Stimulated activated CD4-positive, alpha-beta T cell treated with anti-CD3 and anti-CD28 coated beads, Interleukin-2, amount 100 ng/mL, for 24 hours (primary cell): ENCODE data around the gene FNBP1.

ENCODE experiments used
- DNase-seq, 2 donors: peaks; one replicate each; pipeline ENCODE4 v3.0.0-alpha.2; 2020

FNBP1 gene

DNA sequence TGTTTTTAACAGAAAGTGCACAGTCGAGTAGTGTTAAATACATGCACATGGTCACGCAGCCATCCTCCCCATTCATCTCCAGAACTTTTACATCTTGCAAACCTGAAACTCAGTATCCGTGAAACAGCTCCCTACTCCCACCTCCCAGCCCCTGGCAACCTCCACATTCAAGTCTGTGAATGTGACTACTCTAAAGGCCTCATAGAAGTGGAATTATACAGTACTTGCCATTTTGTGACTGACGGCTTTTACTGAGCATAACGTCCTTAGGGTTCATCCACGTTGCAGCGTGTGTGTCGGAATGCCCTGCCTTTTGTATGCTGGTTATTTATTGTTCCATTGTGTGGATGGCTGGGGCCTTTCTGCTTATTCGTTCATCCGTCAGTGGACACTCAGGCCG is 171.9 kb downstream of the FNBP1 start:
- no peak for DNase-seq

- DNase-seq: no peak
Observed at GRCh38 chr9:129869585-129870501, 173.1 kb downstream of the FNBP1 start.

GRCh38 chr9:129868872-129869486 is 174.0 kb downstream of the FNBP1 start:
- DNase-seq: peak; percentile 81 to 84

- DNase-seq: no peak
Observed at GRCh38 chr9:129868023-129868871, 174.7 kb downstream of the FNBP1 start.

DNA sequence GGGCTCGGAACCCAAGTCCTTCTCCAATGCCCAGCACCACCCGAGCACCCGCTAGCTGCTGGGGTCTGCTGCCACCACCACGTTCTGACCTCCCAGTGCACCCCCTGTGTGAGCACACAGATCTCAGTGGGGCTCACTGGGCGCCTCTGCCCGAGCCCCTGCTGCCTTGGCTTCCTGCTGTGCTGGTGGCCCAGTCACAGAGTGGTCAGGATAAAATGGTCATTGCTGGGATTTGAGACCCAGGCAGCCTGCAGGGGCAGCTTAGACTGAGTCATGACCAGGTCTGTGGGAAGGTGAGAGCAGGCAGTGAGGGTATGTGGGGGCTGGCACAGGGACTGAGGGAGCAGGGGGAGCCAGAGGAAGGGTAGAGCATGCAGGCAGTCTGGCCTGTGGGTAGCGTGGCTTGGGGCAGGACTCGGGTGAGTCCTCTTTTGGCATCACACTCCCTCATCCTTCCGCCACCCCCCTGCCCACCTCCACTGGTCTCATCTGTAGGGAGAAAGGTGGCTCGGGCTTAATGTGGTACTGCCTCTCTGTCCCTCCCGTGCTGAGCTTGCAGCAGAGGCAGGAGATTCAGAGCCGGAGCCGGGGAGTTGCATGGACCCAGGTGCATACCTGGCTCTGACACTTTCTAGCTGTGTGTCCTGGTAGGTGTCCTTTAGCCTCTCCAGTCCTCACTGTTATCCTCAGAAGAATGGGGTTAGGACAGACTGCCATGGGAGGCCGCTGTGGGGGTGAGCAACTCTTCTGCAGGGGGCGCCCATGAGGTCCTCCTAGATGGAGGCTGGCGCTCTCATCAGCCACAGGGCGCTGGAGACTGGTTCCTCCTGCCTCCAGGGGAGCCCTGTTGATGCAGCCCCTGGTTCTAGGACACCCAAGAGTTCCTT is 175.6 kb downstream of the FNBP1 start:
- peak; percentile 34 to 49 for DNase-seq

DNA sequence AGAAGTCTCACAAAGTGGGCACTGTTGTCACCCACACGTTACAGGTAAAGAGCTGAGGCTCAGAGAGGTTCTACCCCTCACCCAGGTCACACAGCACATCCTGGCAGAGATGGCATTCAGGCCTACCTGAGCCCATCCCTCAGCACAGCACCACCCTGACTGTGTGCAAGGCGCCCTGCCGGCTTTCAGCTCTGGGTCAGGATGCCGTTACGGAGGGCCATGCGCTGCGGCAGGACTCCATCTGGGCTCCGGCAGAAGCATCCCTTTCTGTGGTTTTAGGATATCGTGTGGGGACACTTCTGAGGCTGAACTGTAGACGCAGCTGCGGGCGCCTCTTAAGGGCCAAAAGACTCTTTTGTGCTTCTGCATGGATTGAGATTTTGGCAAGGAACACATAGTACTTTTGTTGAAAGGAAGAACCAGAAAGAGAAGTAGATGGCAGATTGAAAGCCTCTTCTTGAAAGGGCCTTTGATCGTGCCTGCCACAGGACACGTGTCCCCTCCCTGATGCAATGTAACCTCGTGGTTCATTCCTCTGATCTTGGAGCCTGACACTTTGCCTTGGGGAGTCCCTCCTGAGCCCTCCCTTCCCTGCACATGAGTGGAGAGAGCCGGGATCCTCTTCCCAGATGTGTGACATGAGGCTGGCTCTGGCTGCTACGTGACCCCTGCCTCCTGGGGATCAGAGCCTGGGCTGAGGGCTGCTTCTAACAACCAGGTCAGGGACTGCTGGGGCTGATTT is 176.4 kb downstream of the FNBP1 start:
- DNase-seq: peak in 1 of 2 donors; percentile 50

GRCh38 chr9:129865668-129866320 is 177.2 kb downstream of the FNBP1 start:
- DNase-seq: no peak

- DNase-seq: no peak
Observed at GRCh38 chr9:129864991-129865647, 177.9 kb downstream of the FNBP1 start.

- DNase-seq: peak; percentile 65 to 69
Observed at GRCh38 chr9:129863059-129863690, 179.8 kb downstream of the FNBP1 start.

GRCh38 chr9:129861447-129861827 is 181.6 kb downstream of the FNBP1 start:
- DNase-seq: no peak

DNA sequence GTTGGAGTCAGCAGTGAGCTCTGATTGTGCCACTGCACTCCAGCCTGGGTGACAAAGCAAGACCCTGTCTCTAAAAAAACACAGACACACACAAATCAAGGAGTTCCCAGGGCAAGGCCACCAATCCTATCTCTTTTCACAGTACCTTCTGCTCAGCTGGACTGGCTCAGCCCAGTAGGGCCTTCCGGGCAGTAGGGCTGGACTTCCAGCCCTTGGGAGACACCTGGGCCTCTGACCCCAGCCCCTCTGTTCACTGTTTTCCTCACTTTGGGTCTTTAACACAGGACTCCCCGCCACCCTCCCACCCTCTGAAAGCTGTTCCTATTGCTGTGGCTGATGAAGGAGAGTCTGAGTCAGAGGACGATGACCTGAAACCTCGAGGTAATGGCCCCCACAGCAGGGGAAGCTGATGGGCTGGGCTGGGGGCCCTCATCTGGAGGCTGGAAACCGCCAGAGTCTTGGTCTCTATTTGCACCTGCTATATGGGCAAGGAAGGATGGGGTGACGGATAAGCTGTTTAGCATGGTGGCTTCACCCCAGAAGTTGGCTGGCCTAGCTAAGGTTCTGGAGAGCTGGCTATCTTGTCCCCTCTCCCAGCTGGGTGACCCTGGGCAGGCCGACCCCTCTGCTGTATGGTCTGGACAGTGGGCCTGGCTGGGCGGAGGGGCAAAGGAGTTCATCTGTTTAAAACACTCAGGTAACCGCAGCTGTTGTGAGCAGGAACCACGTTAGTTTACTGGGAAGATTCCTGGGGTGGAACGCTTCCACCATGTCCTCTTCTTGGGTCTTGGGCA is 182.1 kb downstream of the FNBP1 start:
- no peak for DNase-seq

DNA sequence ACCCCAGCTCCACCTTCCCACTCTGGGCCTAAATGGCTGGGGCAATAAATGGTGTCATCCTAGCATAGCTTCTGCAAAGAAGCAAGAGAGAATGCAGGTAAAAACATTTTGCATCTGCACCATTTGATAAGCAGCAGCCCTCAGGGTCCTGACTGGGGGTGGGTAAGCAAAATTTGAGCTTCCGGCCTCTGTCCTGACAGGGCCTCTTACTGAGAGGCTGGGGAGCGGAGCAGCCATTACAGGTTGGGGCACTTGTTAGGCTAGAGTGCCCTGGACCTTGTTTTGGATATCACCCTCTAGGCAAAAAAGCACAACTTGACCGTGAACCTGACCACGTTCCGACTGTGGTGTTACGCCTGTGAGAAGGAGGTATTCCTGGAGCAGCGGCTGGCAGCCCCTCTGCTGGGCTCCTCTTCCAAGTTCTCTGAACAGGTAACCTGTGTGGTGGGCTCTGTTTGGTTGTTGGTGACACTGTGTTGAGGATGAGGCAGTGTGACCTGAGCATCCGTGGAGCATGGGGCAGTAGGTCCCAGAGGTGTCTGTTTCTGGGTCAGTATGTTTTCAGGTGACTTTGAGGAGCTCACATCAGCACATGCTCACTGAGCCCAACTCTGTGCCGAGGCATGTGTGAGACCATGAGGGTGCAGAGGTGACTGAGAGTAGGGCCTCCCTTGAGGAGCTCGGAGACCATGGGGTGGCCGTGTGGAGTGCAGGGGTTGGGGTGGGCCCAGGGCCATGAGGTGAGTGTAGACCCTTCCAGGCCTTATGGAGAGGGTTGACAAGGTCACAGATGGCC is 184.6 kb downstream of the FNBP1 start:
- DNase-seq: no peak

GRCh38 chr9:129857207-129857606 is 185.8 kb downstream of the FNBP1 start:
- no peak for DNase-seq

DNA sequence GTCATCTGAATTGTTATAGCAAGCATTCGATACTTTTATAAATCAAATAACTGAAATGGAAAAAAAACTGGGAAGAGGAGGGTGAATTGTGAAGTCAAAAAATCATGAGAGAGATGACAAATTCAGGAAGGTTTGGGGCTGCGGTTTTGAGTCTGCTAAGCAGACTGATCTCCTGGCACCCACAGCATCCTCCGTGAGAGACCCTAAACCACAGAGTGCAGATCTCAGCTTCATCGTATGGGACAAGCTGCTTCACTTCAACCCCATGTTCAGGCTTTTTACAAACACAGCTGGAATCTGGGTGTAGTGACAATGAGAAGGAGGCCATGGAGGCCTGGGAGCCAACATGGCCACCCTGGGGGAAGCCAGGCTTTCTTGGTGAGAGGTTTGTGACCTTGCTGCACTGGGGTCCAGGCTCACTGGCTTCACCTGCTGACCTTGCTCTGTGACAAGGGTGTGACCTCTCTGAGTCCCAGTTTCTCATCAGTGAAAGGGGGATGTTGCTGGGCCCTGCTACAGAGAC is 188.3 kb downstream of the FNBP1 start:
- no peak for DNase-seq

- DNase-seq: no peak
Observed at GRCh38 chr9:129853614-129854013, 189.4 kb downstream of the FNBP1 start.

GRCh38 chr9:129852579-129852978 is 190.4 kb downstream of the FNBP1 start:
- no peak for DNase-seq

GRCh38 chr9:129851821-129852220 is 191.2 kb downstream of the FNBP1 start:
- no peak for DNase-seq
